Upper lobe of left lung (tissue), 6 donors: ENCODE measurements around the gene SUSD3. TPM values are rescaled to one million over a fixed set of nuclear protein-coding genes. Genes with fewer than 3 reads are reported as not detected.

ENCODE experiments used
- ATAC-seq, 2 donors: fragments of 200-7000 bp; cut with Tn5 transposase; one replicate each; pipeline ENCODE4 v1.9.1; 2022; ENCODE audit warnings: mild to moderate bottlenecking in 2 of 2, moderate library complexity in 2 of 2; ENCODE audit not compliant: low FRiP score in 2 of 2
- DNase-seq, 2 donors: peaks; one replicate each; pipeline ENCODE4 v3.0.0-alpha.2; 2019 to 2020
- H3K27ac ChIP-seq, 4 donors: fragments of 200-600 bp; sonication (generic); one replicate each; pipeline ENCODE4 v1.5.1; 2016 to 2019
- H3K27me3 ChIP-seq, 4 donors: fragments of 200-600 bp; sonication (generic); one replicate each; pipeline ENCODE4 v1.5.1; 2017 to 2019
- H3K36me3 ChIP-seq, 4 donors: fragments of 200-600 bp; sonication (generic); one replicate each; pipeline ENCODE4 v1.5.1; 2016 to 2019
- H3K4me1 ChIP-seq, 4 donors: fragments of 200-600 bp; sonication (generic); one replicate each; pipeline ENCODE4 v1.5.1; 2018 to 2019
- H3K4me3 ChIP-seq, 4 donors: fragments of 200-600 bp; sonication (generic); one replicate each; pipeline ENCODE4 v1.5.1; 2017 to 2019; ENCODE audit warnings: mild to moderate bottlenecking in 2 of 4, moderate library complexity in 1 of 4
- H3K9me3 ChIP-seq, 4 donors: fragments of 200-600 bp; sonication (generic); one replicate each; pipeline ENCODE4 v1.5.1; 2018 to 2019
- CTCF ChIP-seq, 6 experiments: fragments of 450-650 bp in 4 of 6; fragments of 200-600 bp in 2 of 6; sonication (generic) in 2 of 6; IDR thresholded peaks; one replicate each; pipeline ENCODE4 v1.5.1; 2016 to 2019; ENCODE audit warnings: antibody characterized with exemption in 6 of 6
- EP300 ChIP-seq, 4 donors: sonication (generic); formaldehyde crosslinking; IDR thresholded peaks; one replicate each; pipeline ENCODE4 v1.5.1; 2017; ENCODE audit warnings: antibody characterized with exemption in 4 of 4, control low read depth in 2 of 4
- POLR2A ChIP-seq, 4 donors: fragments of 450-650 bp; IDR thresholded peaks; one replicate each; pipeline ENCODE4 v1.5.1; 2016 to 2017; ENCODE audit warnings: antibody characterized with exemption in 4 of 4, mild to moderate bottlenecking in 2 of 4
- POLR2AphosphoS5 ChIP-seq, 2 donors: sonication (generic); formaldehyde crosslinking; IDR thresholded peaks; one replicate each; pipeline ENCODE4 v1.5.1; 2017; ENCODE audit warnings: antibody characterized with exemption in 2 of 2
- WGBS, 2 donors: methylation state at CpG; one replicate each; pipeline ENCODE4 v1.1.5; 2017 to 2018; 5-methylcytosine and 5-hydroxymethylcytosine counted together
- total RNA-seq, 6 donors: library from RNA; depleted of rRNA in 4 of 6; stranded (reverse); fragments of >200 nt in 4 of 6; gene quantifications; one replicate each; pipeline versions ENCODE4 v1.1.0 to v1.2.1, GENCODE V29; 2016 to 2021
- donor health status: DM: no; HTN: no; CAD: no; lungs with moderate emphysema.
- donor health status: DM: no; HTN: yes; CAD: no; lungs with severe emphysema.

Gene SUSD3
- total RNA-seq, 6 donors from 2014 or later: 3.9 to 17.8 (median 5.2) TPM

DNA sequence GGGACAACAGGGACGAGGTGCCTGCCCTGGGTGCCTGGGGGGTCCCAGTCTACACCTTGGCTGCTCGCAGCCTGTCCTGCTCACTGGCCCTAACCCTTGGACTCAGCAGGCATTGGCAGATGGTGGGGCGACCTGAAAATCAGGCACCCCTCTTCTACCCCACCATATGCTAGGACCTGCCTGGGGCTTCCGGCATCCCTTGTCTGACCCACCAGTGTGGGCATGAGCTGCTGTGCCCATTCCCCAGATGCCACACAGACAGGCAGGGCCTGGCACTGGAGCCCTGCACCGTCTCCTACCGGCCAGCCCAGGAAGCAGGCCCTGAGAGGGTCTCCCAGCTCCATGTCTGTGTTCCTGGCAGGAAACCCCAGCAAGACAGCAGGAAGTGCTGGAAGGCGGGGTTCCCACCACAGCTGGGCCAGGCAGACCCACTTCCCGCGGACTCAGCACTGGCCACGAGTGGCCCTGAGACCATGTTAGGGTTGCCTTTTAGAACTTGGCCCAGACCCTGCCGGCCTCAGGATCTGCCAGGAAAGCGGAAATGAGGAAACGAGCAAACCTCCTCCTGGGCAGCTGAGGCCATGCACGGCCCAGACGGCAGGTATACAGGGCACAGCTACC lies 72.5 kb downstream of the SUSD3 start:
- DNase-seq (peak; percentile 52 to 58), ATAC-seq (no peak)
- 39 to 46% methylated on average over 3 to 14 of the region's 15 CpGs for WGBS, 2 donors
- Histone ChIP-seq H3K27me3 (no peaks in the 10 kb centered on the region), H3K4me3 (peak overlapping the region in 1 of 4 donors; percentile 70), H3K4me1 (peaks cover 82 to 93% (median 86%) of the 10 kb centered on the region in 4 donors), H3K27ac (peak overlapping the region; percentile 93 to 99 (median 98)), H3K9me3 (no peaks in the 10 kb centered on the region), H3K36me3 (peaks cover 0 to 5% (median 1%) of the 10 kb centered on the region in 4 donors)
- TF ChIP-seq POLR2A (IDR thresholded peaks at IDR 0.05) (peak in 1 of 4 donors; percentile 19), EP300 (IDR thresholded peaks at IDR 0.05) (no peak), POLR2AphosphoS5 (IDR thresholded peaks at IDR 0.05) (peak in 1 of 2 donors; percentile 27), CTCF (IDR thresholded peaks at IDR 0.05) (peak in 2 of 6 experiments; percentile 21 to 47)

DNA sequence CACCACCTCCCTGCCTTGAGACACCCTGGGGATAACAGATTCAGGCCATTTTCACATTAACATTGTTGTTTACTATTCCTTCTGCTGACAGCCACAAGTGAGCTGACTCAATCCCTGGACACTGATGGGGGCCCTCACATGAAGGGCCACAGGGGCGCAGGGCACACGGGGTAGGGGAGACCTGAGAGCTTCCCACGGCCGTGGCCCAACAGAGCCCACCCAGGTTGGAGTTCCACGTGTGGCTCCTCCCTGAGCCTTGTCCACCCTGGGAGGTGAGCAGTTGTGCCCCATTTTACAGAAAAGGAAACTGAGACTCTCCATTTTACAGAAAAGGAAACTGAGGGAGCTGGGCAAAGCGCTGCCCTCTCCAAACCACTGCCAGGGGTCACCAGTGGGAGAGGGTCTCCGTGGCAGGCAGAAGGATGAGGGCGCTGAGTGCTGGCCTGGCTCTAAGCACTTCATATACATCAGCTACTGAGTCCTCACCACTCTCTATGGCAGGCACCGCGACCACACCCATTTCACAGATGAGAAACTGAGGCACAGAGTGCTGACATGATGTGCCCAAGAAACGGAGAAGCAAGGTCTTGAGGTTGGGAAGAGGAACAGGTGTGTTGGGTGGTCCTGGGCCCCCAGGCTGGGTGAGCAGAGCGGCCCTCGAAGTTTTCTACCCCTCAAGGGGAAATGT lies 73.2 kb downstream of the SUSD3 start:
- DNase-seq (no peak), ATAC-seq (no peak)
- Histone ChIP-seq H3K36me3 (no peaks in the 10 kb centered on the region), H3K9me3 (no peaks in the 10 kb centered on the region), H3K27ac (peak overlapping the region; percentile 93 to 99 (median 98)), H3K4me3 (peak overlapping the region in 2 of 4 donors; percentile 70 to 97), H3K27me3 (no peaks in the 10 kb centered on the region), H3K4me1 (peaks cover 75 to 89% (median 81%) of the 10 kb centered on the region in 4 donors)
- TF ChIP-seq EP300 (IDR thresholded peaks at IDR 0.05) (no peak), POLR2A (IDR thresholded peaks at IDR 0.05) (no peak), CTCF (IDR thresholded peaks at IDR 0.05) (no peak), POLR2AphosphoS5 (IDR thresholded peaks at IDR 0.05) (no peak)
- 85 to 89% methylated on average over 13 of the region's 13 CpGs for WGBS, 2 donors

GRCh38 chr9:93132287-93132927 lies 73.9 kb downstream of the SUSD3 start:
- Histone ChIP-seq H3K27ac (peak overlapping the region; percentile 93 to 99 (median 98)), H3K4me3 (peak overlapping the region in 3 of 4 donors; percentile 70 to 97 (median 84)), H3K9me3 (no peaks in the 10 kb centered on the region), H3K36me3 (no peaks in the 10 kb centered on the region), H3K27me3 (no peaks in the 10 kb centered on the region), H3K4me1 (peaks cover 68 to 82% (median 74%) of the 10 kb centered on the region in 4 donors)
- no peak for TF ChIP-seq EP300 (IDR thresholded peaks at IDR 0.05)
- no peak for TF ChIP-seq POLR2AphosphoS5 (IDR thresholded peaks at IDR 0.05)
- TF ChIP-seq POLR2A (IDR thresholded peaks at IDR 0.05): no peak
- no peak for TF ChIP-seq CTCF (IDR thresholded peaks at IDR 0.05)
- 29 to 58% methylated on average over 6 to 11 of the region's 12 CpGs for WGBS, 2 donors
- ATAC-seq: peak in 1 of 2 donors; percentile 7
- DNase-seq: peak; percentile 72 to 77

DNA sequence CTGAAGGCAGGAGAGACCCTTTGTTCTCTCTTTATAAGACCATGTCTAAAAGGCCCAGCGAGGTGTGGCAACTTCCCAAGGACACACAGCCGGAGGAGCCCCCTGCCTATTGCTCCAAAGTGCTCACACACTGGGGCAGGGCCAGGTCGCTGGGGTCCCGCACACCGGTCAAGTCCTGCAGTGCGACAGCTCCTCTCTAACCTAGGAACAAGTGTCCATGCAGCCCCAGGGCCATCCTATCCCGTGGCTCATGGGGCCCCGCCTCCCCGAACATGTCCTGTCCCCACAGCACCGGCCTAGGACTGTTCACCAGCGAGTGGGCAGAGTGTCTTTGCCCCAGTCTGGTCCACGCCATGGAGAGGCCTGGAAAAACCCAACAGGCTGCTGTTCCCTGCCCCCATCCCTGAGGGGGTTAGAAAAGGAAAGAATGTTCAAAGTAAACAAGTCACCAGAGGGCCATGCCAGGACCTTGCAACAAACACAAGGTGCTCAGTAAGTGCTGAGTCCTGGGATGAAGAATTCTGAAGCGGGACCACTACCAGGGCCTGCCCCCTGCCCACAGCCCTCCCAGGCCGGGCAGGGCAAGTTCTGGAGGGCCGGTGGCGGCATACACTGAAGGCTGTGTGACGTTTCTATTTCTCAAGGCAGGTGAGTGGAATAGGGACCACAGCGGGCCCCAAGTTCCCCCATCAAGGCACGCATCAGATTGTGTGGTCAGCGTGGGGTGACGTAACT lies 74.6 kb downstream of the SUSD3 start:
- Histone ChIP-seq H3K27ac (peak overlapping the region; percentile 93 to 99 (median 98)), H3K4me3 (peak overlapping the region; percentile 58 to 97 (median 77)), H3K36me3 (no peaks in the 10 kb centered on the region), H3K9me3 (no peaks in the 10 kb centered on the region), H3K27me3 (no peaks in the 10 kb centered on the region), H3K4me1 (peaks cover 61 to 75% (median 67%) of the 10 kb centered on the region in 4 donors)
- DNase-seq: peak; percentile 79 to 90
- peak; percentile 4 to 31 for ATAC-seq
- TF ChIP-seq POLR2AphosphoS5 (IDR thresholded peaks at IDR 0.05) (no peak), CTCF (IDR thresholded peaks at IDR 0.05) (no peak), POLR2A (IDR thresholded peaks at IDR 0.05) (no peak), EP300 (IDR thresholded peaks at IDR 0.05) (no peak)
- 23% methylated on average over 20 of the region's 21 CpGs for WGBS, 2 donors
